Measurements from ENCODE around the gene EVI5L.

GRCh38 chr19:7912697-7913564 lies 82.9 kb downstream of the EVI5L start:
- TF ChIP-seq POLR2A (IDR thresholded peaks at IDR 0.05; ENCODE audit: low read length) (no peak), GATA1 (IDR thresholded peaks at IDR 0.05; ENCODE audit: low read depth, low read length) (no peak)

All from erythroblast (primary cell).